GM12873 (cell line): Measurements from ENCODE around the gene NLK.

Source experiments
- CTCF ChIP-seq: IDR thresholded peaks from 2 replicates; pipeline ENCODE4 v1.5.1; 2012; ENCODE audit warnings: low read depth, mild to moderate bottlenecking, moderate library complexity, low read length, control low read depth; ENCODE audit not compliant: insufficient read depth; ENCODE audit errors: missing control alignments

Gene NLK

GRCh38 chr17:28170771-28171170, 128.3 kb downstream of the NLK start:
- TF ChIP-seq CTCF, result no peak

- no peak for TF ChIP-seq CTCF
Measured at GRCh38 chr17:28173031-28173561, 130.6 kb downstream of the NLK start.

- no peak for TF ChIP-seq CTCF
Measured at GRCh38 chr17:28173801-28174200, 131.3 kb downstream of the NLK start.

GRCh38 chr17:28174352-28175046, 132.0 kb downstream of the NLK start:
- no peak for TF ChIP-seq CTCF

- TF ChIP-seq CTCF, result no peak
Measured at GRCh38 chr17:28177351-28177750, 134.9 kb downstream of the NLK start.

GRCh38 chr17:28178800-28179199, 136.3 kb downstream of the NLK start:
- no peak for TF ChIP-seq CTCF

GRCh38 chr17:28180449-28180848, 138.0 kb downstream of the NLK start:
- no peak for TF ChIP-seq CTCF

- no peak for TF ChIP-seq CTCF
Measured at GRCh38 chr17:28181568-28181967, 139.1 kb downstream of the NLK start.
